ENCODE data around the gene DNAH2.

Gene DNAH2

GRCh38 chr17:7703584-7704479, 13.7 kb upstream of the DNAH2 start:
- DNase-seq: no peak

GRCh38 chr17:7704601-7705268, 12.8 kb upstream of the DNAH2 start, which contains the start of gene EFNB3:
Gene EFNB3 (plus strand): TSS chr17:7705202. CDS start chr17:7705599, 397 bp downstream.
- DNase-seq: no peak

GRCh38 chr17:7705269-7706255, 12.0 kb upstream of the DNAH2 start:
- DNase-seq: no peak

GRCh38 chr17:7706631-7707354, 10.8 kb upstream of the DNAH2 start:
- DNase-seq: no peak

- no peak for DNase-seq
These were observed 10.1 kb upstream of the DNAH2 start for GRCh38 chr17:7707446-7707845.

GRCh38 chr17:7707858-7708750, 9.4 kb upstream of the DNAH2 start:
- no peak for DNase-seq

- no peak for DNase-seq
These were observed 8.5 kb upstream of the DNAH2 start for GRCh38 chr17:7709031-7709430.

GRCh38 chr17:7710301-7710700, 7.2 kb upstream of the DNAH2 start:
- DNase-seq: no peak

GRCh38 chr17:7711051-7711755, 6.3 kb upstream of the DNAH2 start:
- no peak for DNase-seq

GRCh38 chr17:7712111-7712771, 5.3 kb upstream of the DNAH2 start:
- DNase-seq: no peak

GRCh38 chr17:7713782-7714181, 3.8 kb upstream of the DNAH2 start:
- no peak for DNase-seq

- no peak for DNase-seq
These were observed 2.6 kb upstream of the DNAH2 start for GRCh38 chr17:7714721-7715594.

GRCh38 chr17:7715936-7716886, 1.3 kb upstream of the DNAH2 start:
- DNase-seq: no peak

- no peak for DNase-seq
These were observed 309 bp downstream of the DNAH2 start for GRCh38 chr17:7717756-7718350.

GRCh38 chr17:7719661-7720060, 2.1 kb downstream of the DNAH2 start:
- DNase-seq: no peak

- no peak for DNase-seq
These were observed 2.6 kb downstream of the DNAH2 start for GRCh38 chr17:7720125-7720524.

- DNase-seq: no peak
These were observed 4.1 kb downstream of the DNAH2 start for GRCh38 chr17:7721612-7722011.
